ENCODE data around the gene MAML2. TPM values are rescaled to one million over a fixed set of nuclear protein-coding genes. Genes with fewer than 3 reads are reported as not detected.

MAML2 gene
- total RNA-seq, 1 donor from 2014 or later: 18.7 TPM

DNA sequence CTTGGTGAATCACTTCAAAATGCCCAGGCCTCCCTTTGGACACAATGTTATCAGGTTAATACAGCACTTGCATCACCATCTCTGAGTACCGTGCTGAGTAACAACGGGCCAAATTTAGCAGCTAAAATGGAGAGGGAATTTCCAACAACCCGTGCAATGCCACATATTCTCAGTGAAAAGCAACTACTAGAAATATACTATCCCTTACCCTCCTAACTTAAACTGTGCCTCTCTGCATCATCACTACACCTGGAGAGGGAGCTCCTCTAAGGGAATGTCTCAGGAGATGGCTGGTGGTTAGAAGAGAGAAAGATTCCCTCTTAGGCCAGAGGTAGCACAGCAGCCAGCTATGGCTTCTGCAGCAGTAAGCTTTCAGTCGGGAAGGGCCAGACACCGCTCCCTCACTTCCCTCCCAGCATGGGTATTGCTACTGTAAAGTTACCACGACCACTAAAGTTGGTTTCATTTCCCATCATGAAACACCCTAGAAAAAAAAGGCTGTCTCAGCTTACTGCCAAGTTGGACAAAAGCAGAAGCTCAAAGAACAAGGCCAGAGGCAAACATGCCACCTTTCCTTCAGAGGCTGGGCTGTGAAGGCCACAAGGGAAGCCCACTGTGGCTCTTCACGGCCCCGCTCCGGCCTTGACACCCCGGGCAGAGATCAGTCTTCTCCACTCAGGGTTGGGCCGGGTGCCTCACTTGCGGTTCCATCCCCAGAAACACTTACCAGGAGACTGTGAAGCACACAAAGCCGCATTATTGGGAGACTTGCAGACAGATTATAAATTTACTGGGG, 3.9 kb downstream of the MAML2 start:
- Mint-ChIP-seq H3K4me3 (peak overlapping the region; percentile 91), H3K36me3 (ENCODE audit: low read depth) (peaks cover 9% of the 10 kb centered on the region), H3K27me3 (ENCODE audit: low read depth) (no peaks in the 10 kb centered on the region), H3K27ac (ENCODE audit: unreplicated experiment) (peak overlapping the region; percentile 76), H3K4me1 (peaks cover 79% of the 10 kb centered on the region), H3K9me3 (no peaks in the 10 kb centered on the region)
- no peak for DNase-seq (ENCODE audit: low read depth, low spot score)
- TF ChIP-seq CTCF (conservative IDR thresholded peaks at IDR 0.05): no peak

GRCh38 chr11:96337541-96338431, 5.2 kb downstream of the MAML2 start:
- Mint-ChIP-seq H3K27ac (ENCODE audit: unreplicated experiment) (no peak overlapping the region), H3K4me3 (peak overlapping the region; percentile 91), H3K4me1 (peaks cover 85% of the 10 kb centered on the region), H3K27me3 (ENCODE audit: low read depth) (no peaks in the 10 kb centered on the region), H3K36me3 (ENCODE audit: low read depth) (peaks cover 9% of the 10 kb centered on the region), H3K9me3 (no peaks in the 10 kb centered on the region)
- no peak for TF ChIP-seq CTCF (conservative IDR thresholded peaks at IDR 0.05)
- no peak for DNase-seq (ENCODE audit: low read depth, low spot score)

DNA sequence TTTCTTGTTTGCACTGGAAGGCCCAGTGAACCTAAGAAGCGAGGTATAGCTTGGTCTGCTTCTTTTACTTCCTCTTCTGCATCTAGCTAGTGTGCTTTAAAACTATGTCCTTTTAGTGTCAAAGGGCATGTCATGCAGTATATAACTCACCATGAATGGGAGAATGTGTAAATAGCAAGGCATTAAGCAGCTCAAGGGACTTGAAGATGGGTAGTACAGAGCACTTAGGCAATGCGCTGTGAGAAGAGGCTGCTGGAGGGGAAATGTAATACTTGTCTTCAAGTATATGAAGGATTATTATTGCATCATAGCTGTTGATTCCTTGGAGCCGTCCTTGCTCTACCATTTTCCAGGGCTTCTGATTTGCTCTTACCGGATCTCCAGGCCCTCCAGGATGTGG, 7.6 kb downstream of the MAML2 start:
- peaks cover 12% of the 10 kb centered on the region for H3K36me3 Mint-ChIP-seq (ENCODE audit: low read depth)
- H3K4me1 Mint-ChIP-seq: peaks cover 81% of the 10 kb centered on the region
- DNase-seq (ENCODE audit: low read depth, low spot score): no peak
- peak overlapping the region; percentile 76 for H3K27ac Mint-ChIP-seq (ENCODE audit: unreplicated experiment)
- H3K27me3 Mint-ChIP-seq (ENCODE audit: low read depth): no peaks in the 10 kb centered on the region
- no peak for TF ChIP-seq CTCF (conservative IDR thresholded peaks at IDR 0.05)
- peak overlapping the region; percentile 34 for H3K4me3 Mint-ChIP-seq
- no peaks in the 10 kb centered on the region for H3K9me3 Mint-ChIP-seq

DNA sequence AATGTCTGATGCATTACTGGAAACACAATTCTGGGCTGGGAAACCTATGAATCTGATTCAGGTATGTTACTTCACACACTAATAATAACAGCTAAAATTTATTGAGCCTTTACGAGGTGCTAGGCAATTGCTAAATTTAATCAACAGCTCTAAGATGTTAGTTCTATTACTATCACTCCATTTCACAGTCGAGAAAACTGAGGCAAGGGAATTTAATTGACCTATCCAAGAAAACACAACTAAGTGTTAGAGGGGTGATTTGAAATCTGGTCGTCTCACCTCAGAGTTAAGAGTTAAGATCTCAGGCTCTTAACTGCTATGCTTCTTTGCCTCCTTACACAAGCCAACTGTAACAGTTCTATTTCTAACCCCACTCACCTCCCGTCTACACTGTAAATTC, 8.8 kb downstream of the MAML2 start:
- no peak for TF ChIP-seq CTCF (conservative IDR thresholded peaks at IDR 0.05)
- no peak overlapping the region for H3K4me3 Mint-ChIP-seq
- H3K4me1 Mint-ChIP-seq: peaks cover 82% of the 10 kb centered on the region
- H3K9me3 Mint-ChIP-seq: no peaks in the 10 kb centered on the region
- peaks cover 10% of the 10 kb centered on the region for H3K36me3 Mint-ChIP-seq (ENCODE audit: low read depth)
- H3K27ac Mint-ChIP-seq (ENCODE audit: unreplicated experiment): no peak overlapping the region
- no peak for DNase-seq (ENCODE audit: low read depth, low spot score)
- no peaks in the 10 kb centered on the region for H3K27me3 Mint-ChIP-seq (ENCODE audit: low read depth)

GRCh38 chr11:96333191-96333719, 9.7 kb downstream of the MAML2 start:
- Mint-ChIP-seq H3K36me3 (ENCODE audit: low read depth) (peaks cover 9% of the 10 kb centered on the region), H3K27me3 (ENCODE audit: low read depth) (no peaks in the 10 kb centered on the region), H3K4me1 (peaks cover 82% of the 10 kb centered on the region), H3K4me3 (no peak overlapping the region), H3K27ac (ENCODE audit: unreplicated experiment) (no peak overlapping the region), H3K9me3 (no peaks in the 10 kb centered on the region)
- no peak for DNase-seq (ENCODE audit: low read depth, low spot score)
- TF ChIP-seq CTCF (conservative IDR thresholded peaks at IDR 0.05): no peak
